ENCODE results near the gene OTULINL.

DNA sequence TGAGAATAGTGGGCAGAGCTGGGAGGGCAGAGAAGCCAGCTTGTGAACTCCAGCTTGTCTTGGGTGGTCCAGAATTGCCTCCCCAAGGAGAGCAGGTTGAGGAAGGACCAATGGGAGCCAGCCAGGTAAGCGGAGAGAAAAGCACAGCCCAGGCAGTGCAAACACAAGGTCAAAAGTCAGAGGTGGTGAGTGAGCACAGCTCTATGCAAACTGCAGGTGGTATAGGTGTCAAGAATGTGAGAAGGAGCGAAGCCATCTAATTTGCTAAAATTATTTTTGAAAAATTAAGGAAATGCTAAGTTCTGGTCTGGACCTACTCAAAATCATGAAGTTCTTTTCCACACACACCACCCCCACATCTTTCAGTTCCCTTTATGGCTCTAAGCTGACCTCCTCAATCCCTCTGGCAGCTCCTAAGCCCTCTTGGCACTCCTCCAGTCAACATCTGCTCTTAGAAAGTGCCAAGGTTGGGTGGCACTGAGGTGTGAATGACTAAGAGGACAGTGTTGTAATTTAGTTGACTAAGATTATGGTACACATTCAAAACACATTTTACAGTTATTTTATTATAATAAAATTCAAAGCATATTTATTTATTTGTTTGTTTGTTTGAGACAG, 6.6 kb upstream of the OTULINL start:
- TF ChIP-seq SIN3A (IDR thresholded peaks at IDR 0.05; ENCODE audit: borderline replicate concordance, low read depth, low read length): no peak
- no peak for TF ChIP-seq GABPA (IDR thresholded peaks at IDR 0.05; ENCODE audit: low read depth)
- TF ChIP-seq RAD21 (IDR thresholded peaks at IDR 0.05; ENCODE audit: low read length): no peak
- no peak for TF ChIP-seq CTCF (IDR thresholded peaks at IDR 0.05)
- no peak for TF ChIP-seq CHD2 (IDR thresholded peaks at IDR 0.05; ENCODE audit: low read length, partially characterized antibody)
- TF ChIP-seq SMC3 (IDR thresholded peaks at IDR 0.05; ENCODE audit: low read depth, low read length): no peak
- TF ChIP-seq EP300 (IDR thresholded peaks at IDR 0.05; ENCODE audit: borderline replicate concordance in 1 of 2, low read depth in 1 of 2, low read length in 1 of 2): no peak
- no peak for TF ChIP-seq YY1 (IDR thresholded peaks at IDR 0.05; ENCODE audit: low read depth)
- TF ChIP-seq TEAD4 (IDR thresholded peaks at IDR 0.05; ENCODE audit: borderline replicate concordance, insufficient read depth): no peak
- TF ChIP-seq REST (IDR thresholded peaks at IDR 0.05; ENCODE audit: low read depth, low read length): no peak
- no peak for TF ChIP-seq POLR2AphosphoS5 (IDR thresholded peaks at IDR 0.05; ENCODE audit: low read depth, low read length)
